IMR-90 (cell line): Measurements from ENCODE around the gene DEAF1. TPM values are rescaled to one million over a fixed set of nuclear protein-coding genes. Genes with fewer than 3 reads are reported as not detected.
A peak's percentile ranks its signal among the peaks of the same experiment; 100 is the strongest.

Experiments
- ATAC-seq: fragments of 200-7000 bp; cut with Tn5 transposase; 2 replicates; pipeline ENCODE4 v1.9.1; 2020; ENCODE audit warnings: low read depth, mild to moderate bottlenecking, moderate library complexity
- BruUV-seq: library from RNA; stranded (reverse); fragments of 400-500 nt; replicated peaks from 2 replicates; lab custom pipeline; 2021; lab: Mats Ljungman, UMichigan
- CTCF ChIA-PET: fragments of 300-600 bp; formaldehyde crosslinking; extraction: SDS; loops from one replicate; lab custom pipeline; 2021; ENCODE audit warnings: antibody characterized with exemption; lab: Yijun Ruan, JAX
- POLR2A ChIA-PET: fragments of 300-600 bp; sonication (Branson Sonifier 250); formaldehyde crosslinking; loops from one replicate; lab custom pipeline; 2022; ENCODE audit warnings: antibody characterized with exemption; ENCODE audit not compliant: unreplicated experiment; lab: Charles Lee
- DNase-seq: peaks from one replicate; pipeline ENCODE4 v3.0.0; 2013
- H2AFZ ChIP-seq: replicated peaks from 2 replicates; pipeline ENCODE3; 2013; ENCODE audit warnings: low read length, mild to moderate bottlenecking; ENCODE audit not compliant: poor library complexity
- H2AK5ac ChIP-seq: 2 replicates; pipeline ENCODE4 v1.6.1; 2013; ENCODE audit warnings: low read depth, low read length, inconsistent platforms
- H2AK9ac ChIP-seq: replicated peaks from 2 replicates; pipeline ENCODE3; 2013; ENCODE audit warnings: mild to moderate bottlenecking, low read depth, low read length, moderate library complexity; ENCODE audit not compliant: poor library complexity
- H2BK120ac ChIP-seq: 2 replicates; pipeline ENCODE4 v1.6.1; 2013; ENCODE audit warnings: low read depth, low read length, inconsistent platforms
- H2BK15ac ChIP-seq: 3 replicates; pipeline ENCODE4 v1.6.1; 2013; ENCODE audit warnings: low read depth, low read length, inconsistent platforms
- H2BK20ac ChIP-seq: 2 replicates; pipeline ENCODE4 v1.6.1; 2013; ENCODE audit warnings: low read depth, mild to moderate bottlenecking, inconsistent platforms, low read length, moderate library complexity
- H2BK5ac ChIP-seq: 2 replicates; pipeline ENCODE4 v1.6.1; 2013; ENCODE audit warnings: mild to moderate bottlenecking, low read depth, low read length, inconsistent platforms; ENCODE audit not compliant: poor library complexity, severe bottlenecking
- H3K14ac ChIP-seq: replicated peaks from 2 replicates; pipeline ENCODE4 v1.6.1; 2013; ENCODE audit warnings: low read depth, low read length, inconsistent platforms
- H3K18ac ChIP-seq: 2 replicates; pipeline ENCODE4 v1.6.1; 2013; ENCODE audit warnings: low read depth, low read length, control low read depth
- H3K23ac ChIP-seq: 2 replicates; pipeline ENCODE4 v1.6.1; 2013; ENCODE audit warnings: low read depth, low read length, inconsistent platforms
- H3K27ac ChIP-seq: 2 replicates; pipeline ENCODE4 v1.5.1; 2013; ENCODE audit warnings: mild to moderate bottlenecking, control low read depth, low read length; ENCODE audit not compliant: insufficient read depth
- H3K27me3 ChIP-seq: 2 replicates; pipeline ENCODE4 v1.6.1; 2013; ENCODE audit warnings: low read length; ENCODE audit not compliant: control insufficient read depth, insufficient read depth
- H3K36me3 ChIP-seq: 2 replicates; pipeline ENCODE4 v1.6.1; 2013; ENCODE audit warnings: low read length, mixed read lengths; ENCODE audit not compliant: control insufficient read depth, insufficient read depth
- H3K4ac ChIP-seq: 2 replicates; pipeline ENCODE4 v1.6.1; 2013; ENCODE audit warnings: low read depth, low read length, inconsistent platforms
- H3K4me1 ChIP-seq: 2 replicates; pipeline ENCODE4 v1.6.1; 2013; ENCODE audit warnings: low read length, mixed read lengths; ENCODE audit not compliant: control insufficient read depth, insufficient read depth
- H3K4me2 ChIP-seq: 2 replicates; pipeline ENCODE4 v1.6.1; 2013; ENCODE audit warnings: low read depth, mild to moderate bottlenecking, control low read depth, low read length, moderate library complexity
- H3K4me3 ChIP-seq: 2 replicates; pipeline ENCODE4 v1.5.1; 2013; ENCODE audit warnings: low read depth, mild to moderate bottlenecking, control low read depth, low read length, moderate library complexity; ENCODE audit not compliant: insufficient read depth
- H3K56ac ChIP-seq: 2 replicates; pipeline ENCODE4 v1.6.1; 2013; ENCODE audit warnings: low read length, inconsistent platforms; ENCODE audit not compliant: insufficient read depth; ENCODE audit errors: extremely low read depth
- H3K79me1 ChIP-seq, 2 experiments: 2 replicates each; pipeline ENCODE4 v1.6.1; 2013; ENCODE audit warnings: low read length in 2 of 2, inconsistent platforms in 1 of 2, low read depth in 1 of 2
- H3K9ac ChIP-seq: 2 replicates; pipeline ENCODE4 v1.6.1; 2013; ENCODE audit warnings: low read depth, low read length, control low read depth
- H3K9me1 ChIP-seq: 2 replicates; pipeline ENCODE4 v1.6.1; 2013; ENCODE audit warnings: low read length, inconsistent platforms; ENCODE audit not compliant: insufficient read depth
- H3K9me3 ChIP-seq: 2 replicates; pipeline ENCODE4 v1.6.1; 2013; ENCODE audit warnings: low read length; ENCODE audit not compliant: control insufficient read depth, insufficient read depth
- H4K20me1 ChIP-seq: 2 replicates; pipeline ENCODE4 v1.6.1; 2013; ENCODE audit warnings: low read length, inconsistent platforms; ENCODE audit not compliant: insufficient read depth
- H4K5ac ChIP-seq: 2 replicates; pipeline ENCODE4 v1.6.1; 2013; ENCODE audit warnings: mild to moderate bottlenecking, low read depth, low read length, control low read depth
- H4K8ac ChIP-seq, 2 experiments: 2 replicates each; pipeline ENCODE4 v1.6.1; 2013; ENCODE audit warnings: low read depth in 2 of 2, low read length in 2 of 2, control low read depth in 1 of 2, inconsistent platforms in 1 of 2
- H4K91ac ChIP-seq: 2 replicates; pipeline ENCODE4 v1.6.1; 2013; ENCODE audit warnings: low read depth, low read length, inconsistent platforms; ENCODE audit not compliant: insufficient read depth
- BHLHE40 ChIP-seq: fragments of 150-350 bp; IDR thresholded peaks from 2 replicates; pipeline ENCODE4 v1.6.1; 2016; ENCODE audit warnings: mild to moderate bottlenecking, low read depth, low read length
- FOS ChIP-seq: fragments of 150-350 bp; IDR thresholded peaks from 2 replicates; pipeline ENCODE4 v1.6.1; 2016; ENCODE audit warnings: low read depth, low read length
- MAFK ChIP-seq: IDR thresholded peaks from 2 replicates; pipeline ENCODE4 v1.6.1; 2012; ENCODE audit warnings: low read depth, low read length, improper control_type of control experiment
- MAZ ChIP-seq: IDR thresholded peaks from 2 replicates; pipeline ENCODE4 v1.6.1; 2012; ENCODE audit warnings: low read depth, mild to moderate bottlenecking, low read length, improper control_type of control experiment, moderate library complexity, borderline replicate concordance
- MXI1 ChIP-seq: IDR thresholded peaks from 2 replicates; pipeline ENCODE4 v1.6.1; 2012; ENCODE audit warnings: low read depth, mild to moderate bottlenecking, low read length, moderate library complexity, borderline replicate concordance
- NFE2L2 ChIP-seq: fragments of 150-350 bp; IDR thresholded peaks from 2 replicates; pipeline ENCODE4 v1.6.1; 2016; ENCODE audit warnings: low read depth, mild to moderate bottlenecking, low read length
- POLR2A ChIP-seq: IDR thresholded peaks from 2 replicates; pipeline ENCODE4 v1.6.1; 2012; ENCODE audit warnings: mild to moderate bottlenecking, low read depth, low read length
- RFX5 ChIP-seq: IDR thresholded peaks from 2 replicates; pipeline ENCODE4 v1.8.0; 2012; ENCODE audit warnings: low read depth, mild to moderate bottlenecking, low read length, moderate library complexity
- SMC3 ChIP-seq: fragments of 150-350 bp; IDR thresholded peaks from 2 replicates; pipeline ENCODE4 v1.6.1; 2016; ENCODE audit warnings: low read depth, mild to moderate bottlenecking, antibody characterized with exemption, low read length, moderate library complexity
- WGBS, 2 experiments: methylation state at CpG; one replicate each; pipeline versions ENCODE4 v1.1.5 to v1.1.7; 2013; ENCODE audit warnings: missing lambda C conversion rate in 2 of 2; ENCODE audit not compliant: insufficient read length in 1 of 2; ENCODE audit errors: extremely low coverage in 2 of 2; 5-methylcytosine and 5-hydroxymethylcytosine counted together
- dilution Hi-C: fragments of 300-500 bp; cut with HindIII; formaldehyde crosslinking; loops from one replicate; pipeline ENCODE4 v1.14.3; 2018; ENCODE audit warnings: low sequenced_read_pairs; ENCODE audit not compliant: unreplicated experiment
- in situ Hi-C: fragments of 300-500 bp; cut with MboI; formaldehyde crosslinking; loops from 3 replicates; pipeline ENCODE4 v1.14.3; 2019; ENCODE audit warnings: low sequenced_read_pairs, inconsistent platforms, mixed read lengths
- intact Hi-C: fragments of 100-400 bp; cut with micrococcal nuclease; formaldehyde crosslinking; loops from 2 replicates; pipeline ENCODE4 v1.10.0; 2022
- polyA plus RNA-seq, 3 experiments: library from polyadenylated mRNA; depleted of rRNA; stranded (reverse); fragments of >200 nt; gene quantifications; 2 replicates each; pipeline ENCODE4 v1.2.3, GENCODE V29; 2012; ENCODE audit warnings: low replicate concordance in 1 of 3
- total RNA-seq: library from RNA; depleted of rRNA; stranded (reverse); fragments of >200 nt; gene quantifications from 2 replicates; pipeline ENCODE4 v1.2.3, GENCODE V29; 2012
- TF ChIP-seq, protein P1 (sequence below): fragments of 150-350 bp; IDR thresholded peaks from 2 replicates; pipeline ENCODE4 v1.6.1; 2016; ENCODE audit warnings: low read depth, mild to moderate bottlenecking, low read length, moderate library complexity, borderline replicate concordance

The DEAF1 gene
- total and polyA plus RNA-seq, 2 of the 4 experiments (the other 2 are of a cell fraction) = 22.9 to 31.6 TPM

DNA sequence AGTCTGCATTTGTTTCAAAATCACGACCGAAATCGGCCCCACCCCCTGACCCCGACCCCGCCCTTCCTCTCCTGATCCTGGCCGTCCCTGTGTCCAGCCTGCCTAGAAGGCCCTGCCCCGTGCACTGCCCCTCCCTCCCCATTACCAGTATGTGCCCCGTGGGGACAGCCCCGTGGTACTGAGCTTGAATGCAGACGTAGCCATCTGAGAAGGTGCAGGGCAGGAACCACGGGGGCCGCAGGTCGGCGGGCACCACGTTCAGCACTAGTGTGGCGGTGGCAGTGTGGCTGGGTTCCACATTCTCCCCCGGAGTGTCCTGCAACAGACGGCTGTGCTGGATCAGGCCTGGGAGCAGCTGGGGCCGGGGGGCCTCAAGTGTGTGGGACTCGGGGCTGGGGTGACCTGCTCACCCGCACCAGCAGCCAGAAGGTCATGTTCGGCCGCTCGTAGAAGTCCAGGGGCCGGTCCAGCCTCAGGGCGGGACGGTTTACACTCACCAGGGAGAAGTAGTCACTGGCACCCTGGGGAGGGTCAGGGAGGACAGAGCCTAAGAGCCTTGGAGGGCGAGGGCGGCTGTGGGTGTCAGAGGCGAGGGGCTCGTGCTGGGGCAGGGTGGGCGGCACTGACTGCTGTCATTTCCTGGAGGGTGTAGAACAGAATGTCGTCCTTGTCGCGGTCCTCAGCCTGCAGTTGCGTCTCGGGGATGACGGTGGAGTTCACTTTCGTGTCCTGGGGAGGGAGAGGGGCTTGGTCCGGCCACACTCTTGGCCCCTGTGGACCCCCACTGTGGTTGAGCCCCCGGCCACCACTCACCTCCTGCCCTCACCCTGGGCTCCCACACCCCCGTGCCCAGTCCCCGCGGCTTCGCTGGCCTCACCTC is 73.8 kb downstream of the DEAF1 start:
- no peak overlapping the region for H3K56ac ChIP-seq
- H3K27ac ChIP-seq = no peak overlapping the region
- ATAC-seq = no peak
- H2AFZ ChIP-seq = no peak overlapping the region
- peaks cover 6% of the 10 kb centered on the region; the same call in 1 of the 2 replicates for H3K36me3 ChIP-seq
- H2AK9ac ChIP-seq = peak overlapping the region; percentile 37
- H2BK120ac ChIP-seq = no peak overlapping the region
- H3K14ac ChIP-seq = no peak overlapping the region
- H4K91ac ChIP-seq = no peak overlapping the region
- H2BK5ac ChIP-seq = no peak overlapping the region
- H3K79me1 ChIP-seq = peaks cover 2 to 18% of the 10 kb centered on the region in 2 experiments; a peak in 1 of 4 replicates
- H2BK20ac ChIP-seq = no peak overlapping the region
- no peak overlapping the region for H3K18ac ChIP-seq
- no peak overlapping the region for H3K4me3 ChIP-seq
- H4K5ac ChIP-seq = no peak overlapping the region
- dilution Hi-C loops (no loop called here), intact Hi-C loops (no loop called here), in situ Hi-C loops (no loop called here)
- 0 out of 2 replicates have a peak, but pooled peaks cover 3% of the 10 kb centered on the region for H3K9me1 ChIP-seq
- no peak overlapping the region for H2AK5ac ChIP-seq
- no peaks in the 10 kb centered on the region for H3K9me3 ChIP-seq
- WGBS, 2 experiments = 70% methylated on average over 24 of the region's 45 CpGs; no CpG with 5 or more reads in 1 of the 2 experiments
- no peaks in the 10 kb centered on the region for H3K4me1 ChIP-seq
- no peaks in the 10 kb centered on the region; the same call in 1 of the 2 replicates for H4K20me1 ChIP-seq
- no peaks in the 10 kb centered on the region for H3K27me3 ChIP-seq
- no peak overlapping the region for H2BK15ac ChIP-seq
- H3K23ac ChIP-seq = no peak overlapping the region
- ChIA-PET POLR2A (no interaction called here), CTCF (no interaction called here)
- H3K4me2 ChIP-seq = no peak overlapping the region
- H3K4ac ChIP-seq = no peak overlapping the region
- no peak for TF ChIP-seq POLR2A
- no peak for TF ChIP-seq MXI1
- TF ChIP-seq MAZ = no peak
- TF ChIP-seq BHLHE40 = no peak
- no peak for TF ChIP-seq MAFK
- no peak for TF ChIP-seq NFE2L2
- no peak for TF ChIP-seq RFX5
- TF ChIP-seq SMC3 = no peak
- TF ChIP-seq, protein P1, sequence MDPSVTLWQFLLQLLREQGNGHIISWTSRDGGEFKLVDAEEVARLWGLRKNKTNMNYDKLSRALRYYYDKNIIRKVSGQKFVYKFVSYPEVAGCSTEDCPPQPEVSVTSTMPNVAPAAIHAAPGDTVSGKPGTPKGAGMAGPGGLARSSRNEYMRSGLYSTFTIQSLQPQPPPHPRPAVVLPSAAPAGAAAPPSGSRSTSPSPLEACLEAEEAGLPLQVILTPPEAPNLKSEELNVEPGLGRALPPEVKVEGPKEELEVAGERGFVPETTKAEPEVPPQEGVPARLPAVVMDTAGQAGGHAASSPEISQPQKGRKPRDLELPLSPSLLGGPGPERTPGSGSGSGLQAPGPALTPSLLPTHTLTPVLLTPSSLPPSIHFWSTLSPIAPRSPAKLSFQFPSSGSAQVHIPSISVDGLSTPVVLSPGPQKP = no peak
- no peak for TF ChIP-seq FOS
- no peak for DNase-seq
- no TSS peak for BruUV-seq
- H3K9ac ChIP-seq = no peak overlapping the region
- H4K8ac ChIP-seq = no peak overlapping the region
